ENCODE measurements around the gene ITGAX. TPM values are rescaled to one million over a fixed set of nuclear protein-coding genes. Genes with fewer than 3 reads are reported as not detected.

ITGAX gene
- total RNA-seq, 2 experiments from 2014 or later, result 42.0 to 43.2 TPM

DNA sequence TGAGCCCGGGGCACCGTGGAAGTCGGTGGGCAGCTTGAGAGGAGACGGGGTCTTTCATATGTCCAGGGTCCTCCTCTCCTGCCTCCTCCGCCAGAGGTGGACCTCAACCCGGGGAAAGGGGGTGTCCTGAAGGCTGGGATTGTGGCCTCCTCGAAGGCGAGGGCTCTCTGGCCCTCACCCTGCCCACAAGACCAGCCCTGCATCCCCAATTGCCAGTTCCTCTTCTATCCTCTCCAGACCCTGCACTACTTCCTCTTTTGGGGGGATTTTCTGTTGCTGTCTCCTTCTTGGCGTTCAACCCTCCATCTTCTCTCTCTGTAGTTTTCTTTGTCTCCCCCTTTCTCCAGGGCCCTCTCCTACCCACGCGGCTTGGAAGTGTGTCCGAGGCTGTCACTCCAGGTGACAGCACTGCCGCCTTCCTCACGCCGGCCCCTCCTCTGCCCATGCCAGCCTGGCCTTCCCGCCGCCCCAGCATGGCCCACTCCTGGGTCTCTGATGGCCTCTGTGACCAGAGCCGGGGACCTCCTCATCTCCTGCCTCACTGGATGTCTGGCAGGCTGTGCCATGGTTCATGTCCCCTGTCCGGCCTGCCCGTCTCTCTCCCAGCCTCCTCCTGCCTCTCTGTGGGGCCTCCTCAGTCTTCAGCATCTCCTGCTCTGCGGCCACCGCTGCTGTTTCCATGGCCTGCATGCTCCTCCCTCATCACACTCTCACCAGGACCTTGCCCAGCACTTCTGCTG lies 2.4 kb upstream of the ITGAX start:
- Mint-ChIP-seq H3K4me1 (peaks cover 78% of the 10 kb centered on the region), H3K9me3 (no peaks in the 10 kb centered on the region), H3K27me3 (peaks cover 18% of the 10 kb centered on the region), H3K27ac (peak overlapping the region; percentile 68), H3K4me3 (no peak overlapping the region), H3K36me3 (ENCODE audit: low read depth) (peaks cover 10% of the 10 kb centered on the region)
- DNase-seq, result no peak
- ChIA-PET POLR2A (no interaction called here), CTCF (no interaction called here)

DNA sequence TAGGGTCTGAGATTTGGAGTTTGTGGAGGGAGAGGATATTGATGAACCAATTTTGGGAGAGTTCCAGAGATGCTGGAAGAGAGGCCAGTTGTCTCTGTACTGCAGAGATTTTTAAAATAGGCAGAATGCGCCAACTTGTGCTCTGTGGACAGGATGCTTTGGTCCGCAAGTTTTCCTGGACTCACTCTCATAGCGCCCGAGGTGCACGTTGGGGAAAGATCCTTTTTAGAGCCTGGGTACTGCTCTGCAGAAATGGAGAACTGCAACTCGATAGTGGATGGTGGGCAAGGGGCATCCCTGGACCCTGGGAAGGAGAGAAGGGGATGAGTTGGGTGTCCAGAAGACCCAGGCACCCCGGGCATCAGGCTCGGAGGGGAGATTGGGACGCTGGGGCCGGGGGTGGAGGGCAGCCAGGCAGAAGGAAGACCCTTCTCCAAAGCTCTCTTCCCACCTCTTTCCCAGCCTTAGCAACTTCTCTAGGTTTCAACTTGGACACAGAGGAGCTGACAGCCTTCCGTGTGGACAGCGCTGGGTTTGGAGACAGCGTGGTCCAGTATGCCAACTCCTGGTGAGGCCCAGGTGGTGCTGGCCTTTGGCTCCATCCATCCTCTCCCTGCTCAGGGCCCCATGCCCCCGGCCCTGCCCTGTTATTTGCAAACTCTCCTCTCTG lies 590 bp downstream of the ITGAX start:
- ChIA-PET CTCF (no interaction called here), POLR2A (interaction anchor here (0.6 to 1.3 kb wide), 2 partner anchors 17 to 518 kb away, joined by 3 read pairs; partner anchors contain the start of gene ZNF267)
- Mint-ChIP-seq H3K27ac (peak overlapping the region; percentile 91), H3K4me3 (peak overlapping the region; percentile 65), H3K4me1 (peaks cover 66% of the 10 kb centered on the region), H3K9me3 (no peaks in the 10 kb centered on the region), H3K27me3 (peaks cover 3% of the 10 kb centered on the region), H3K36me3 (ENCODE audit: low read depth) (peaks cover 10% of the 10 kb centered on the region)
- DNase-seq, result no peak

DNA sequence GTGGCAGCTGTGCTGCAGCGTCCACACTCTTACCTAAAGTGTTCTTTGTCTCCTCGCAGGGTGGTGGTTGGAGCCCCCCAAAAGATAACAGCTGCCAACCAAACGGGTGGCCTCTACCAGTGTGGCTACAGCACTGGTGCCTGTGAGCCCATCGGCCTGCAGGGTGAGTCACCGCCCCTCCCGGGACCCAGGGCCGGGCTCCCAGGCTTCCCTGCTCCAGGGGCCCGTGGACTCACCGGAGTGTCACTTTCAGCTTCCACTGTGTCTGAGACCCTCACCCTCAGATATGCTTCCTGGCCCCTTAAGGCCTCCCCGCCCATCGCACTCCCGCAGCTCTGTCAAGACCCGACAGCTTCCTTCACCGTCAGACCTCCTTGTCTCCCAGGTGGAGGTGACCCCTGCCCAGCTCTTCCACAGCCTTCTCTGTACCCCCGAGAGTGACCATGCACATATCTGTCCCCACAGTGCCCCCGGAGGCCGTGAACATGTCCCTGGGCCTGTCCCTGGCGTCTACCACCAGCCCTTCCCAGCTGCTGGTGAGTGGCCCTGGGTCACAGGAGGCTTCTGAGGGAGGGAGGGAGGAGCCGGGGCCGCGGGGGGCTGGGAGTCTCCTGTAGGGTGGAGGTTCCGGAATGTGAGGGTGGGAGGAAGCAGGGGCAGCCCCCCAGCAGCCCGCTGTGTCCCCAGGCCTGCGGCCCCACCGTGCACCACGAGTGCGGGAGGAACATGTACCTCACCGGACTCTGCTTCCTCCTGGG lies 1.8 kb downstream of the ITGAX start:
- ChIA-PET CTCF (interaction anchor here (1.4 kb wide), 1 partner anchor 156 kb away, joined by 6 read pairs; no protein-coding TSS in a partner anchor), POLR2A (no interaction called here)
- H3K4me3 Mint-ChIP-seq, result no peak overlapping the region
- H3K27me3 Mint-ChIP-seq, result peaks cover 2% of the 10 kb centered on the region
- H3K36me3 Mint-ChIP-seq (ENCODE audit: low read depth), result peaks cover 10% of the 10 kb centered on the region
- peak overlapping the region; percentile 57 for H3K27ac Mint-ChIP-seq
- peaks cover 60% of the 10 kb centered on the region for H3K4me1 Mint-ChIP-seq
- no peaks in the 10 kb centered on the region for H3K9me3 Mint-ChIP-seq
- no peak for DNase-seq

DNA sequence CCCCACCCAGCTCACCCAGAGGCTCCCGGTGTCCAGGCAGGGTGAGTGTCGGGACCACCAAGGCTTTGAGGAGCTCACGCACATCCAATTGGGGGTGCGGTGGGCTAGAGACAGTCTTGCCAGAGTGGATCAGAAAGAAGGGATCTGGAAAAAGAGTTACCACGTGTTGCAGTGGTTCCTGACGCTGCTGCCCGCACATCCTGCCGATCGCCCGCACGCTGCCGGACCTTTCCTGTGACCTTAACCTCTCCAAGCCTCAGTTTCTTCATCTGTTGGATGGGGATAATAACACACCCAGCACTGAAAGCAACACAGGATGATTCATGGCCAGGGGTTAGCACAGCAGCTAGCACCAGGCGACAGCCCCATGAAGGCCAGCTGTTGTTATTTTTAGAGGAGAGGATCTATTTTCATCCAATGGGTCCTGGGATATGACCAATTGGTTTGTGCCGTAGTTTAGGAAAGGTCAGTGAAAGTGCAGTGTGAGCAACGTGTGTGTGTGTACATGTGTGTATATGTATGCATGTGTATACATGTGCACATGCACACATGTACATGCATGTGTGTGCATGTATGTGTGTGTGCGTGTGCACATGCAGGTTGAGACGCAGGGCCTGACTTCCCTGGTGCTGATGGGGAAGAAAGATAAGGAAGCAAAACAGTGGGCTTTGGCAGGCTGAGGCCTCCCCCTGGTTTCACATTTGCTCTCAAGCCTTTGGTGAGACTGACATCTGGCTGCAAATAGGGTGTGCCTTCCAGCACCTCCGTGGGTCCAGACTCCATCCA lies 2.5 kb downstream of the ITGAX start:
- Mint-ChIP-seq H3K27me3 (no peaks in the 10 kb centered on the region), H3K9me3 (no peaks in the 10 kb centered on the region), H3K27ac (peak overlapping the region; percentile 27), H3K4me1 (peaks cover 52% of the 10 kb centered on the region), H3K36me3 (ENCODE audit: low read depth) (peaks cover 10% of the 10 kb centered on the region), H3K4me3 (no peak overlapping the region)
- DNase-seq, result no peak
- ChIA-PET POLR2A (interaction anchor here (1.0 kb wide), 1 partner anchor 9 kb away, joined by 3 read pairs; no protein-coding TSS in a partner anchor), CTCF (interaction anchor here (1.3 to 1.4 kb wide), 3 partner anchors 85 to 156 kb away, joined by 4 to 8 read pairs (median 6); partner anchors contain the start of gene ZNF843)

DNA sequence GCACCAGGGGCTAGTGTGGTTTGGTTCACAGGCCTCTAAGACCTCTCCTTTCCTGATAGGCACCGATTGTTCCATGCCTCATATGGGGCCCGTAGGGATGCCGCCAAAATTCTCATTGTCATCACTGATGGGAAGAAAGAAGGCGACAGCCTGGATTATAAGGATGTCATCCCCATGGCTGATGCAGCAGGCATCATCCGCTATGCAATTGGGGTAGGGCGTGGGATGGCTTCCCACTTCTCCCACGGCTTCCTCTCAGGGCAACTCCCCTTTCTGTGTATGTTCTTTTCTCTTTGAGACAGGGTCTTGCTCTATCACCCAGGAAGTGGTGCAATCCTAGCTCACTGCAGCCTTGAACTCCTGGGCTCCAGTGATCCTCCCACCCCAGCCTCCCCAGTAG lies 5.3 kb downstream of the ITGAX start:
- peaks cover 11% of the 10 kb centered on the region for H3K36me3 Mint-ChIP-seq (ENCODE audit: low read depth)
- POLR2A ChIA-PET, result interaction anchor here (1.9 kb wide), 1 partner anchor 180 kb away, joined by 5 read pairs; the partner anchor contains the start of gene FUS
- CTCF ChIA-PET, result interaction anchor here (1.6 kb wide), 1 partner anchor 23 kb away, joined by 4 read pairs; no protein-coding TSS in a partner anchor

DNA sequence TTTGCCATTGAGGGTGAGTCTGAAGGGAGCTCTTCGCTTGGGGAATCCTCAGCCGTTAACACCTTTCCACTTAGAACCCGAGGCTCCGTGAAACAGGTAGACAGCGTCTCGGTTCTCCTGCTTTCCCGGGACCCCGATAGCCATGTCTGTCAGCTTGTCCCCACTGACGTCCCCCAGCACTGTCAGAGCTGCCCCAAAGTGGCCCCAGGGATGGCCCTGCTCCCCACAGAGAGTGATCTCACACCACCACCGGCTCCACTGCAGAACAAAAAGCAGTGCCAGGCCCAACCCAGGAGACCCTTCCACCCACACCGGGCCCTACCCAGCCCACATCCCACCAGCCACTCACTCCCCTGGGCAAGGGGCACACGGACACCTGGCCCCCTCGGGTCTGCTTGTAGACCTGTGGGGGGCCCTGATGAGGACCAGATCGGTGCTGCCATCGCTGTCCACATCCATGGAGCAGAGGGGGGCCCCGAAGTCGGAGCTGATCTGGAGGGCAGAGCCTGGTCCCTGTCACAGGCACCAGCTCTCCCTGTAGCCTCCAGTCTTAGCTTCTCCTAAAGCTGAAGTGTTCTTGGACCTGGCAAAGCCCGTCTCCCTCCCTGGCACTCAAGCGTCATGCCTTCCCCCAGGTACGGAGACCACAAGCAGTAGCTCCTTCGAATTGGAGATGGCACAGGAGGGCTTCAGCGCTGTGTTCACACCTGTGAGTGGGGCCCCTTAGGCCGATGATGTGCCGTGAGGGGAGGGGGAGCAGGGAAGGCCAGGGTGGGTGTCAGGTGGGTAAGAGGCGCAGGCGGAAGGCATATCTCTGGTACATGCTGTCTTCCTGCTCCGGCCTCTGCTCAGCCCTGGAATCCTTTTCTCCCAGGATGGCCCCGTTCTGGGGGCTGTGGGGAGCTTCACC lies 6.5 kb downstream of the ITGAX start:
- Mint-ChIP-seq H3K36me3 (ENCODE audit: low read depth) (peaks cover 9% of the 10 kb centered on the region), H3K9me3 (no peaks in the 10 kb centered on the region), H3K27me3 (no peaks in the 10 kb centered on the region), H3K4me1 (peaks cover 33% of the 10 kb centered on the region), H3K27ac (no peak overlapping the region), H3K4me3 (no peak overlapping the region)
- no peak for DNase-seq
- ChIA-PET CTCF (interaction anchor here (0.6 to 1.6 kb wide), 2 partner anchors 22 to 89 kb away, joined by 4 read pairs; no protein-coding TSS in a partner anchor), POLR2A (interaction anchor here (0.8 to 1.0 kb wide), 2 partner anchors 19 to 181 kb away, joined by 3 to 4 read pairs; partner anchors contain the start of gene FUS)

More for the DNA sequence above, 5.3 kb downstream of the ITGAX start:
- no peaks in the 10 kb centered on the region for H3K9me3 Mint-ChIP-seq
- DNase-seq, result no peak
- no peaks in the 10 kb centered on the region for H3K27me3 Mint-ChIP-seq
- no peak overlapping the region for H3K4me3 Mint-ChIP-seq
- H3K4me1 Mint-ChIP-seq, result peaks cover 38% of the 10 kb centered on the region
- no peak overlapping the region for H3K27ac Mint-ChIP-seq

DNA sequence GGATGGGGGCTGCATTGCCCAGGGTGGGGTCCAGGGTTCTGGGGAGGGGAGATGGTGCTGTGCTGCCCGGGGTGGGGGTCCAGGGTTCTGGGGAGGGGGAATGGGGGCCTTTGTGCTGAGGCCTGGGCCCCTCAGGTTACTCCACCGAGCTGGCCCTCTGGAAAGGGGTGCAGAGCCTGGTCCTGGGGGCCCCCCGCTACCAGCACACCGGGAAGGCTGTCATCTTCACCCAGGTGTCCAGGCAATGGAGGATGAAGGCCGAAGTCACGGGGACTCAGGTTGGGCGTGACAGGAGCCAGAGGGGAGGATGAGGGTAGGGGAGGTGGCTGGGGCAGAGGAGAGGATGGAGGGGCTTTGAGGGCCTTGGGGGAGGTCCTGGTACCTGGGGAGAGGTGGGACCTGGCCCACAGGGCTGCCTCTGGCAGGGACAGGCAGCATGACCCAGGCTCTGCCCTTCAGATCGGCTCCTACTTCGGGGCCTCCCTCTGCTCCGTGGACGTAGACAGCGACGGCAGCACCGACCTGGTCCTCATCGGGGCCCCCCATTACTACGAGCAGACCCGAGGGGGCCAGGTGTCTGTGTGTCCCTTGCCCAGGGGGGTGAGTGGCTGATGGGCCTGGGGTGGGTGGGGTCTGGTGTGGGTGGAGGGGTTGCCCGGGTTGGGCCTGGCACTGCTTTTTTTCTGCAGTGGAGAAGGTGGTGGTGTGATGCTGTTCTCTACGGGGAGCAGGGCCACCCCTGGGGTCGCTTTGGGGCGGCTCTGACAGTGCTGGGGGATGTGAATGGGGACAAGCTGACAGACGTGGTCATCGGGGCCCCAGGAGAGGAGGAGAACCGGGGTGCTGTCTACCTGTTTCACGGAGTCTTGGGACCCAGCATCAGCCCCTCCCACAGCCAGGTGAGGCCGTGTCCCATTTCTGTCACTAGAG lies 7.8 kb downstream of the ITGAX start:
- Mint-ChIP-seq H3K36me3 (ENCODE audit: low read depth) (peaks cover 12% of the 10 kb centered on the region), H3K27ac (no peak overlapping the region), H3K4me1 (peaks cover 32% of the 10 kb centered on the region), H3K4me3 (no peak overlapping the region), H3K27me3 (no peaks in the 10 kb centered on the region), H3K9me3 (no peaks in the 10 kb centered on the region)
- CTCF ChIA-PET, result no interaction called here
- POLR2A ChIA-PET, result no interaction called here
- no peak for DNase-seq

DNA sequence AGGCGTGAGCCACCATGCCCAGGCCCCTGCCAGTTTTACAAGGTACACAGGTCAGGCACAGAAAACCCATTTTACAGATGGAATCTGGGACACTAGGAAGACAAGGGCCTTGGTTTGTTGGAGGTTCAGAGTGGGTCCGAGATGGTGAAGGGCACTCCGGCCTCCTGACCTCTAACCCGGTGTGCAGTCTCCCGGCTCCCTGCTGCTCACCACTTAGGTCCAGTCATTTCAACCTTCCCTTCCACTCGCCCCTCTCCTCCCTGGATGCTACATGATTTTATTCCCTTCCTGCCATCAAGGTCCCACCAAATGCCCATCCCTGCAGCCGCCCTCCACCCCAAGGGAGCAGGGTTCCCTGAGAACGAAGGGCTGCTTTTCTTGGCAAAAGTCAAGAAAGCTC lies 8.7 kb downstream of the ITGAX start:
- ChIA-PET POLR2A (no interaction called here), CTCF (no interaction called here)
- Mint-ChIP-seq H3K27ac (no peak overlapping the region), H3K4me1 (peaks cover 31% of the 10 kb centered on the region), H3K27me3 (no peaks in the 10 kb centered on the region), H3K9me3 (no peaks in the 10 kb centered on the region), H3K36me3 (ENCODE audit: low read depth) (peaks cover 13% of the 10 kb centered on the region), H3K4me3 (no peak overlapping the region)
- no peak for DNase-seq

DNA sequence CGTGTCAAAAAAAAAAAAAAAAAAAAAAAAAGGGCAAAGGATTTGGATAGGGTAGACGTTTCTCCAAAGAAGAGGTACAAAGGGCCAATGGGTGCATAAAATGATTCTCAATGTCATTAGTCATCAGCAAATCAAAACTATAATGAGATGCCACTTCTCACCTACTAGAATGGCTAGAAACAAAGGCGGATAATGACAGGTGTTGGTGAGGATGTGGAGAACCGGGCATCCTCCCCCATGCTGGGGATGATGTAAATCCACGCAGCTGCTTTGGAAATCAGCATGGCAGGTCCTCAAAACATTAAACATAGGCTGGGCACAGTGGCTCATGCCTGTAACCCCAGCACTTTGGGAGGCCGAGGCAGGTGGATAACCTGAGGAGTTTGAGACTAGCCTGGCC lies 9.4 kb downstream of the ITGAX start:
- H3K36me3 Mint-ChIP-seq (ENCODE audit: low read depth), result peaks cover 13% of the 10 kb centered on the region
- POLR2A ChIA-PET, result interaction anchor here (1.2 kb wide), 1 partner anchor 10 kb away, joined by 4 read pairs; the partner anchor contains the start of gene ITGAX
- no peaks in the 10 kb centered on the region for H3K9me3 Mint-ChIP-seq
- no peak for DNase-seq
- no peaks in the 10 kb centered on the region for H3K27me3 Mint-ChIP-seq
- no peak overlapping the region for H3K4me3 Mint-ChIP-seq
- peaks cover 31% of the 10 kb centered on the region for H3K4me1 Mint-ChIP-seq
- CTCF ChIA-PET, result no interaction called here
- no peak overlapping the region for H3K27ac Mint-ChIP-seq

DNA sequence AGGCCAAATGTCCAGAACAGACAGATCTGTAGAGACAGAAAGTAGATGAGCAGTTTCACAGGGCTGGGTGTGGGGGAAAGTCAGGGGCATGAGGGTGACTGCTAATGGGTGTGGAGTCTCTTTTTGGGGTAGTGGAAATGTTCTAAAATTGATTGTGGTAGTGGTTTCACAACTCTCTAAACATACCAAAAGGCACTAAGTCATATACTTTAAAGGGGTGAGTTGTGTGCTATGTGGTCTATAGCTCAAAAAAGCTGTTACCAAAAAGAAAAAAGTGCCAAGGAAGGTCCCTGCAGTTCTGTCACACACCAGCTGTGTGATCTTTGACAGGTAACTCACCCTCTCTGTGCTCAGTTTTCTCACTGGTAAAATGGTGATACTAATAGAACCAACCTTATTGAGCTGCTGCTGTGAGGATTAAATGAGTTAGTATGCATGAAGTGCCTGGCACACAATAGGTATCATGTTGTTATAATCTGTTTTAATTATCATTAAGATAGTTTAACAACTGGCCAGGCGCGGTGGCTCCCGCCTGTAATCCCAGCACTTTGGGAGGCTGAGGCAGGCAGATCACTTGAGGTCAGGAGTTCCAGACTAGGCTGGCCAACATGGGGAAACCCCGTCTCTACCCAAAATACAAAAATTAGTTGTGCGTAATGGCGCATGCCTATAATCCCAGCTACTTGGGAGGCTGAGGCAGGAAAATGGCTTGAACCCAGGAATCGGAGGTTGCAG lies 10.3 kb downstream of the ITGAX start:
- no peak for DNase-seq
- CTCF ChIA-PET, result interaction anchor here (0.9 to 1.1 kb wide), 2 partner anchors 17 to 223 kb away, joined by 3 to 4 read pairs; no protein-coding TSS in a partner anchor
- peaks cover 31% of the 10 kb centered on the region for H3K4me1 Mint-ChIP-seq
- no peaks in the 10 kb centered on the region for H3K27me3 Mint-ChIP-seq
- H3K36me3 Mint-ChIP-seq (ENCODE audit: low read depth), result peaks cover 13% of the 10 kb centered on the region
- POLR2A ChIA-PET, result interaction anchor here (1.2 kb wide), 1 partner anchor 11 kb away, joined by 4 read pairs; the partner anchor contains the start of gene ITGAX
- no peaks in the 10 kb centered on the region for H3K9me3 Mint-ChIP-seq
- peak overlapping the region; percentile 36 for H3K27ac Mint-ChIP-seq
- H3K4me3 Mint-ChIP-seq, result no peak overlapping the region

Measured in activated CD4-positive, alpha-beta memory T cell treated with anti-CD3 and anti-CD28 coated beads, Interleukin-2, amount 10 ng/mL, durations not matched to agents 7 days and 5 days (primary cell).